ENCODE data around the gene LIN28A.

- TF ChIP-seq, protein P1, sequence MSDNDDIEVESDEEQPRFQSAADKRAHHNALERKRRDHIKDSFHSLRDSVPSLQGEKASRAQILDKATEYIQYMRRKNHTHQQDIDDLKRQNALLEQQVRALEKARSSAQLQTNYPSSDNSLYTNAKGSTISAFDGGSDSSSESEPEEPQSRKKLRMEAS (IDR thresholded peaks at IDR 0.05; ENCODE audit: low read depth), result no peak
- TF ChIP-seq CTCF (IDR thresholded peaks at IDR 0.05), result no peak
These were observed 11.6 kb upstream of the LIN28A start for GRCh38 chr1:26399034-26399433.

All from SK-N-SH (cell line).